Jurkat, Clone E6-1 (cell line): ENCODE measurements around the gene LTB. TPM values are rescaled to one million over a fixed set of nuclear protein-coding genes. Genes with fewer than 3 reads are reported as not detected.

Experiments used
- DNase-seq: peaks from one replicate; pipeline ENCODE4 v3.0.0-alpha.2; 2011; ENCODE audit warnings: low read depth, low spot score
- H3K4me3 ChIP-seq: 2 replicates; pipeline ENCODE4 v1.5.1; 2011; ENCODE audit warnings: mild to moderate bottlenecking, low read length, control low read depth, moderate library complexity
- polyA plus RNA-seq: library from polyadenylated mRNA; unstranded; fragments of >200 nt; gene quantifications from one replicate; pipeline ENCODE4 v1.2.1, GENCODE V29; 2012; ENCODE audit warnings: missing spikeins; ENCODE audit not compliant: insufficient read length, insufficient read depth

LTB gene
- polyA plus RNA-seq = 10.3 TPM

GRCh38 chr6:31582230-31582643, at the start of gene LTB:
TSS of gene LTB (minus strand) at chr6:31582424. CDS start at chr6:31582417, 7 bp downstream.
- DNase-seq = peak; percentile 61

GRCh38 chr6:31631681-31632278, 49.6 kb upstream of the LTB start:
- no peak for DNase-seq
- no peak overlapping the region for H3K4me3 ChIP-seq

More at GRCh38 chr6:31582230-31582643, at the start of gene LTB:
- peak within 1 kb of the TSS; percentile 86 for H3K4me3 ChIP-seq

GRCh38 chr6:31631209-31631608, 49.0 kb upstream of the LTB start:
- DNase-seq = no peak
- no peak overlapping the region for H3K4me3 ChIP-seq

GRCh38 chr6:31630177-31630934, 48.1 kb upstream of the LTB start:
- no peak for DNase-seq
- H3K4me3 ChIP-seq = no peak overlapping the region

- H3K4me3 ChIP-seq = no peak overlapping the region
- no peak for DNase-seq
Observed at GRCh38 chr6:31629014-31629413, 46.8 kb upstream of the LTB start.

GRCh38 chr6:31627690-31628287, 45.6 kb upstream of the LTB start:
- H3K4me3 ChIP-seq = no peak overlapping the region
- DNase-seq = no peak

- H3K4me3 ChIP-seq = no peak overlapping the region
- DNase-seq = no peak
Observed at GRCh38 chr6:31626952-31627351, 44.7 kb upstream of the LTB start.

GRCh38 chr6:31624070-31624469, 41.8 kb upstream of the LTB start:
- H3K4me3 ChIP-seq = no peak overlapping the region
- no peak for DNase-seq

GRCh38 chr6:31622684-31623091, 40.5 kb upstream of the LTB start:
- no peak overlapping the region for H3K4me3 ChIP-seq

GRCh38 chr6:31621991-31622390, 39.8 kb upstream of the LTB start:
- no peak for DNase-seq
- H3K4me3 ChIP-seq = peak overlapping the region; percentile 95

More at GRCh38 chr6:31622684-31623091, 40.5 kb upstream of the LTB start:
- no peak for DNase-seq

GRCh38 chr6:31621320-31621939, 39.2 kb upstream of the LTB start:
- no peak for DNase-seq
- peak overlapping the region; percentile 95 for H3K4me3 ChIP-seq

- H3K4me3 ChIP-seq = peak within 1 kb of the TSS; percentile 95
- peak; percentile 73 for DNase-seq
Observed at GRCh38 chr6:31620586-31621319, 38.5 kb upstream of the LTB start, which contains the start of gene PRRC2A. TSS of gene PRRC2A (plus strand) at chr6:31620715. CDS start at chr6:31622790, 2,075 bp downstream.

GRCh38 chr6:31619805-31620585, 37.8 kb upstream of the LTB start:
- peak overlapping the region; percentile 73 for H3K4me3 ChIP-seq
- peak; percentile 99 for DNase-seq

- DNase-seq = no peak
- peak overlapping the region; percentile 85 for H3K4me3 ChIP-seq
Observed at GRCh38 chr6:31617010-31617409, 34.8 kb upstream of the LTB start.

- peak; percentile 85 for DNase-seq
- peak overlapping the region; percentile 85 for H3K4me3 ChIP-seq
Observed at GRCh38 chr6:31615748-31616147, 33.5 kb upstream of the LTB start.

GRCh38 chr6:31614684-31615578, 32.7 kb upstream of the LTB start, which contains the start of gene AIF1:
TSS of gene AIF1 (plus strand) at chr6:31615234. CDS start at chr6:31615330, 96 bp downstream.
- DNase-seq = no peak
- H3K4me3 ChIP-seq = peak within 1 kb of the TSS; percentile 85

GRCh38 chr6:31614075-31614619, 31.9 kb upstream of the LTB start:
- no peak overlapping the region for H3K4me3 ChIP-seq

More at GRCh38 chr6:31614075-31614619, 31.9 kb upstream of the LTB start:
- no peak for DNase-seq
